CD8-positive, alpha-beta memory T cell (primary cell): ENCODE data around the gene PHC2. TPM values are rescaled to one million over a fixed set of nuclear protein-coding genes. Genes with fewer than 3 reads are reported as not detected.

ENCODE experiments used
- CTCF ChIA-PET: fragments of 350-600 bp; sonication (Branson Sonifier 250); formaldehyde crosslinking; loops from one replicate; lab custom pipeline; 2021; ENCODE audit warnings: antibody characterized with exemption; lab: Charles Lee
- POLR2A ChIA-PET: fragments of 350-600 bp; sonication (Branson Sonifier 250); formaldehyde crosslinking; loops from one replicate; lab custom pipeline; 2021; ENCODE audit warnings: antibody characterized with exemption; lab: Charles Lee
- DNase-seq, 5 donors: peaks; one replicate each; pipeline versions ENCODE4 v3.0.0 to v3.0.0-alpha.2; 2020 to 2022; ENCODE audit warnings: mixed read lengths in 1 of 5
- H3K27ac ChIP-seq: one replicate; pipeline ENCODE4 v1.7.0; 2013; ENCODE audit warnings: low read depth, mild to moderate bottlenecking, low read length, moderate library complexity
- H3K27me3 ChIP-seq: 2 replicates; pipeline ENCODE4 v1.7.0; 2013; ENCODE audit warnings: low read length, mild to moderate bottlenecking; ENCODE audit not compliant: insufficient read depth, poor library complexity, severe bottlenecking
- H3K36me3 ChIP-seq: 2 replicates; pipeline ENCODE4 v1.7.0; 2013; ENCODE audit warnings: mild to moderate bottlenecking, low read length, moderate library complexity; ENCODE audit not compliant: insufficient read depth
- H3K4me1 ChIP-seq: 2 replicates; pipeline ENCODE4 v1.7.0; 2013; ENCODE audit warnings: mild to moderate bottlenecking, low read length, moderate library complexity; ENCODE audit not compliant: insufficient read depth
- H3K4me3 ChIP-seq: 2 replicates; pipeline ENCODE4 v1.7.0; 2013; ENCODE audit warnings: mild to moderate bottlenecking, low read length
- H3K9me3 ChIP-seq: 2 replicates; pipeline ENCODE4 v1.7.0; 2013; ENCODE audit warnings: mild to moderate bottlenecking, low read length
- H3K27ac Mint-ChIP-seq, 8 donors: one replicate each; pipeline ENCODE4 v1.8.0; 2020 to 2021; ENCODE audit warnings: mixed read lengths in 8 of 8, mild to moderate bottlenecking in 6 of 8, inconsistent platforms in 3 of 8, moderate library complexity in 3 of 8
- H3K27me3 Mint-ChIP-seq, 2 donors: one replicate each; pipeline ENCODE4 v1.8.0; 2020 to 2021; ENCODE audit warnings: mixed read lengths in 2 of 2, mild to moderate bottlenecking in 1 of 2, moderate library complexity in 1 of 2
- H3K36me3 Mint-ChIP-seq, 3 donors: one replicate each; pipeline ENCODE4 v1.8.0; 2020 to 2021; ENCODE audit warnings: mixed read lengths in 3 of 3, inconsistent platforms in 1 of 3, mild to moderate bottlenecking in 1 of 3
- H3K4me1 Mint-ChIP-seq, 3 donors: one replicate each; pipeline ENCODE4 v1.8.0; 2020 to 2021; ENCODE audit warnings: mixed read lengths in 3 of 3, inconsistent platforms in 1 of 3, mild to moderate bottlenecking in 1 of 3
- H3K4me3 Mint-ChIP-seq, 7 donors: one replicate each; pipeline ENCODE4 v1.8.0; 2020 to 2021; ENCODE audit warnings: mixed read lengths in 7 of 7, mild to moderate bottlenecking in 6 of 7, moderate library complexity in 4 of 7, inconsistent platforms in 2 of 7
- H3K9me3 Mint-ChIP-seq, 5 donors: one replicate each; pipeline ENCODE4 v1.8.0; 2020 to 2022; ENCODE audit warnings: mixed read lengths in 5 of 5, mild to moderate bottlenecking in 3 of 5, moderate library complexity in 2 of 5, inconsistent platforms in 1 of 5
- polyA plus RNA-seq: library from polyadenylated mRNA; unstranded; fragments of 300-500 nt; fragmentation: Illumina TruSeq; gene quantifications from one replicate; pipeline ENCODE4 v1.2.3, GENCODE V29; 2021
- total RNA-seq, 2 experiments: library from RNA; stranded (reverse); gene quantifications; one replicate each; pipeline ENCODE4 v1.2.3, GENCODE V29; 2021

PHC2 gene
- total and polyA plus RNA-seq, 3 experiments from 2014 or later = 25.5 to 34.2 (median 25.8) TPM

- peaks cover 0 to 3% (median 1%) of the 10 kb centered on the region in 3 donors for H3K4me1 Mint-ChIP-seq
- no peaks in the 10 kb centered on the region for H3K9me3 Mint-ChIP-seq
- H3K36me3 ChIP-seq = no peaks in the 10 kb centered on the region
- H3K4me3 ChIP-seq = no peak overlapping the region
- DNase-seq = no peak
- peaks cover 5 to 7% of the 10 kb centered on the region in 2 donors for H3K27me3 Mint-ChIP-seq
- H3K4me1 ChIP-seq = no peaks in the 10 kb centered on the region
- H3K9me3 ChIP-seq = no peaks in the 10 kb centered on the region
- H3K27ac ChIP-seq = no peak overlapping the region
- H3K27me3 ChIP-seq = no peaks in the 10 kb centered on the region
- ChIA-PET CTCF (interaction anchor here (2.1 to 5.6 kb wide), 2 partner anchors 72 to 75 kb away, joined by 7 to 75 read pairs; no protein-coding TSS in a partner anchor), POLR2A (no interaction called here)
- H3K4me3 Mint-ChIP-seq = no peak overlapping the region
- H3K36me3 Mint-ChIP-seq = no peaks in the 10 kb centered on the region
- H3K27ac Mint-ChIP-seq = no peak overlapping the region
Measured at GRCh38 chr1:33369081-33369480, 61.8 kb downstream of the PHC2 start.

GRCh38 chr1:33368431-33368830, 62.5 kb downstream of the PHC2 start:
- Histone ChIP-seq H3K27me3 (no peaks in the 10 kb centered on the region), H3K4me1 (no peaks in the 10 kb centered on the region), H3K27ac (no peak overlapping the region), H3K36me3 (no peaks in the 10 kb centered on the region), H3K9me3 (no peaks in the 10 kb centered on the region), H3K4me3 (no peak overlapping the region)
- Mint-ChIP-seq H3K27ac (no peak overlapping the region), H3K4me3 (no peak overlapping the region), H3K36me3 (no peaks in the 10 kb centered on the region), H3K9me3 (no peaks in the 10 kb centered on the region), H3K27me3 (peaks cover 5 to 8% of the 10 kb centered on the region in 2 donors), H3K4me1 (peaks cover 0 to 3% (median 1%) of the 10 kb centered on the region in 3 donors)
- POLR2A ChIA-PET = no interaction called here
- CTCF ChIA-PET = interaction anchor here (1.5 to 5.6 kb wide), 2 partner anchors 71 to 75 kb away, joined by 3 to 75 read pairs; no protein-coding TSS in a partner anchor
- DNase-seq = no peak

- ChIA-PET POLR2A (no interaction called here), CTCF (interaction anchor here (1.3 to 5.6 kb wide), 4 partner anchors 32 to 80 kb away, joined by 3 to 75 read pairs (median 4); no protein-coding TSS in a partner anchor)
- Histone ChIP-seq H3K4me1 (no peaks in the 10 kb centered on the region), H3K9me3 (no peaks in the 10 kb centered on the region), H3K36me3 (no peaks in the 10 kb centered on the region), H3K27me3 (no peaks in the 10 kb centered on the region), H3K4me3 (no peak overlapping the region), H3K27ac (no peak overlapping the region)
- no peaks in the 10 kb centered on the region for H3K9me3 Mint-ChIP-seq
- H3K4me3 Mint-ChIP-seq = no peak overlapping the region
- H3K4me1 Mint-ChIP-seq = peaks cover 0 to 3% (median 1%) of the 10 kb centered on the region in 3 donors
- H3K36me3 Mint-ChIP-seq = no peaks in the 10 kb centered on the region
- H3K27me3 Mint-ChIP-seq = peaks cover 5 to 8% of the 10 kb centered on the region in 2 donors
- DNase-seq = peak; percentile 71 to 87 (median 78)
- peak overlapping the region in 2 of 8 donors; percentile 8 to 33 for H3K27ac Mint-ChIP-seq
Measured at GRCh38 chr1:33367485-33368405, 63.1 kb downstream of the PHC2 start.

DNA sequence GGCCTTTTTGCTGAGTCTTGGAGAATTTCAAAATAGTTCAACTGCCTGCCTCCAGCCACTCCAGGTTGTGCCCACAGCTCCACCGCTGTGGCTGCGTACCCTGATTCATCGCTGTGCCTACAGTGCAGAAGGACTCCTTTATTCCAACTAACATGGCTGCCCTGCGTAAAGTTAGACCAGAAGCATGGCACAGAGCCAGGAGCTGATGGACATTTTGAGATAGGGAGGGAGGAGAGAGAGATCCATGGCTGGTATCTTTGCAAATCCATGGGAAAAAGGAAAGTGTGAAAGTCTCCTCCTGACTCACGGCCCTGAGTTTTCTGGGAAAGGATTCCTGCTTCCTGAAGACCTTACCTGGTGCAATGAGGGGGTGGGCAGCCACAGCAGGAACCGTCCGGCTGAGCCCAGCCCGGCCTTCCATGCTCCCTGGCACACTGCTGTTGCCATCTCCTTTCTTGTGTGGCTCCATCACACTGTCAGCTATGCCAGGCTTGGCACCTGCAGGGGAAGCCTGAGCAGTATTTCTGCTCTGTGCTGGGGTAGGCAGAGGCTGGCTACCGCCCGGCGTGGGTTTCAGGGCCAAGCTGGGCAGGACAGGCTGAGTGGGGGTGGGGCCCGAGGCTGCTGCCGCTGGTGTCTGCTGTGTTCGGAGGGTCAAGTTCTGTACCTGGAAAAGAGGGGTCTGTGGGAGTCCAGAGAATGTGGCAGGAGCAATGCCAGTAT, 64.0 kb downstream of the PHC2 start:
- peak overlapping the region in 1 of 8 donors; percentile 72 for H3K27ac Mint-ChIP-seq
- Histone ChIP-seq H3K4me3 (no peak overlapping the region), H3K4me1 (no peaks in the 10 kb centered on the region), H3K9me3 (no peaks in the 10 kb centered on the region), H3K27ac (no peak overlapping the region), H3K27me3 (no peaks in the 10 kb centered on the region), H3K36me3 (no peaks in the 10 kb centered on the region)
- no peaks in the 10 kb centered on the region for H3K9me3 Mint-ChIP-seq
- POLR2A ChIA-PET = no interaction called here
- no peaks in the 10 kb centered on the region for H3K36me3 Mint-ChIP-seq
- no peak for DNase-seq
- H3K27me3 Mint-ChIP-seq = peaks cover 5 to 10% of the 10 kb centered on the region in 2 donors
- CTCF ChIA-PET = interaction anchor here (1.1 to 5.6 kb wide), 5 partner anchors 10 to 79 kb away, joined by 3 to 75 read pairs (median 4); no protein-coding TSS in a partner anchor
- no peak overlapping the region for H3K4me3 Mint-ChIP-seq
- peaks cover 0 to 3% (median 1%) of the 10 kb centered on the region in 3 donors for H3K4me1 Mint-ChIP-seq

DNA sequence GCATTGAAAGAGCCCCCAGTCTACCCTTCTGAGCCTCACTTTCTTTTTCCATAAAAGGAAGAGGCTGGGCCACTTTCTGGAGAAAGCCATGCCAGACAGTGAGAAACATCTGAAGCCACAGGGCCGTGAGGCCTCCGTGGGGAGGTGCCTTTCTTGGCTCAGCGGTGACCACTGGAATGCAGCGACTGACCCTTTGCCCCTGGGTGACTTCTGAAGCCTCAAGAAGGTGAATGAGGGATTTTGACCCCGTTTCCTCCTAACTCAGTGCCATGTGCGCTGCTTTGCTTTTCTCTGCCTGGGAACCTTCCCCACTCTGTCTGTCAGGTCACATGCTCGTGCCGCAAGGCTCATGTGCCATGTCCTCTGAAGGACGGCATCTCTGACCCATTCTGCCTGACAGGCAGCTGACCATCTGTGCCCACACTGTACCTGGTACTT, 65.3 kb downstream of the PHC2 start:
- Histone ChIP-seq H3K27ac (no peak overlapping the region), H3K9me3 (no peaks in the 10 kb centered on the region), H3K4me1 (no peaks in the 10 kb centered on the region), H3K4me3 (no peak overlapping the region), H3K27me3 (no peaks in the 10 kb centered on the region), H3K36me3 (no peaks in the 10 kb centered on the region)
- ChIA-PET CTCF (interaction anchor here (0.8 to 5.6 kb wide), 2 partner anchors 9 to 68 kb away, joined by 3 to 75 read pairs; no protein-coding TSS in a partner anchor), POLR2A (no interaction called here)
- H3K4me3 Mint-ChIP-seq = no peak overlapping the region
- H3K27ac Mint-ChIP-seq = no peak overlapping the region
- peaks cover 0 to 3% (median 1%) of the 10 kb centered on the region in 3 donors for H3K4me1 Mint-ChIP-seq
- DNase-seq = no peak
- H3K36me3 Mint-ChIP-seq = no peaks in the 10 kb centered on the region
- H3K9me3 Mint-ChIP-seq = no peaks in the 10 kb centered on the region
- peaks cover 5 to 10% of the 10 kb centered on the region in 2 donors for H3K27me3 Mint-ChIP-seq

GRCh38 chr1:33364565-33364918, 66.4 kb downstream of the PHC2 start:
- Histone ChIP-seq H3K27me3 (no peaks in the 10 kb centered on the region), H3K9me3 (no peaks in the 10 kb centered on the region), H3K4me3 (no peak overlapping the region), H3K36me3 (no peaks in the 10 kb centered on the region), H3K27ac (no peak overlapping the region), H3K4me1 (no peaks in the 10 kb centered on the region)
- H3K27ac Mint-ChIP-seq = peak overlapping the region in 1 of 8 donors; percentile 52
- no peaks in the 10 kb centered on the region for H3K36me3 Mint-ChIP-seq
- H3K4me1 Mint-ChIP-seq = peaks cover 0 to 3% (median 1%) of the 10 kb centered on the region in 3 donors
- ChIA-PET POLR2A (no interaction called here), CTCF (interaction anchor here (1.4 to 1.7 kb wide), 2 partner anchors 66 to 69 kb away, joined by 3 to 6 read pairs; no protein-coding TSS in a partner anchor)
- H3K9me3 Mint-ChIP-seq = no peaks in the 10 kb centered on the region
- H3K27me3 Mint-ChIP-seq = peaks cover 5 to 10% of the 10 kb centered on the region in 2 donors
- H3K4me3 Mint-ChIP-seq = no peak overlapping the region
- DNase-seq = no peak

DNA sequence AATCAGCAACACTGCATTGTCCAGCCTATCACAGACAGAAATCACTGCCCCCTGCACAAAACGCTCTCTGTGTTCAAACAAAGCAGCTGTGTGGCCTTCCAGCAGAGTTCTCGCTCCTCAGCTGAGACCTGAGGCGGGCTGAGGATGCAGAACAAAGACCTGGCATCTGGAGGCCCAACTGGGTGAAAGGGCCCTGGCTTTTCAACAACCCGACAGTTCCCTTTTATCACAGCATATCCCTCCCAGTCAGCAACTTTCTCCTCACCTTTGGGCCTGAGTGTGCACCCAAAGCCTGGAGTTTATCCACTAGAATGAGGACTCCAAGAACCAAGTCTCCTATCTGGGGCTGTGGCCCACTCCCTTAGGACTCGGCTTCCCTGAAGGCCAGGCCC, 67.4 kb downstream of the PHC2 start:
- Histone ChIP-seq H3K9me3 (no peaks in the 10 kb centered on the region), H3K4me1 (no peaks in the 10 kb centered on the region), H3K36me3 (no peaks in the 10 kb centered on the region), H3K27me3 (no peaks in the 10 kb centered on the region), H3K4me3 (no peak overlapping the region), H3K27ac (no peak overlapping the region)
- ChIA-PET CTCF (interaction anchor here (1.4 to 4.0 kb wide), 5 partner anchors 11 to 68 kb away, joined by 3 to 21 read pairs (median 6); no protein-coding TSS in a partner anchor), POLR2A (no interaction called here)
- no peak for DNase-seq
- peaks cover 0 to 3% (median 1%) of the 10 kb centered on the region in 3 donors for H3K4me1 Mint-ChIP-seq
- no peak overlapping the region for H3K4me3 Mint-ChIP-seq
- no peaks in the 10 kb centered on the region for H3K9me3 Mint-ChIP-seq
- H3K36me3 Mint-ChIP-seq = no peaks in the 10 kb centered on the region
- H3K27me3 Mint-ChIP-seq = peaks cover 0 to 8% of the 10 kb centered on the region in 2 donors
- no peak overlapping the region for H3K27ac Mint-ChIP-seq
